AG04450 (cell line): Measurements from ENCODE around the gene VCL. TPM values are rescaled to one million over a fixed set of nuclear protein-coding genes. Genes with fewer than 3 reads are reported as not detected.

Source experiments
- CTCF ChIA-PET: fragments of 300-600, 350-600 bp; formaldehyde crosslinking; extraction: SDS; loops from one replicate; lab custom pipeline; 2022; ENCODE audit warnings: antibody characterized with exemption, inconsistent platforms; lab: Charles Lee
- POLR2A ChIA-PET: fragments of 350-600 bp; formaldehyde crosslinking; extraction: SDS; loops from one replicate; lab custom pipeline; 2021; ENCODE audit warnings: antibody characterized with exemption, inconsistent platforms; lab: Yijun Ruan, JAX
- DNase-seq: peaks from one replicate; pipeline ENCODE4 v3.0.0-alpha.2; 2011; ENCODE audit warnings: low read depth, low spot score
- H3K27ac ChIP-seq: one replicate; pipeline ENCODE4 v1.5.1; 2012; ENCODE audit warnings: low read depth, low read length, control low read depth
- H3K27me3 ChIP-seq: one replicate; pipeline ENCODE4 v1.6.0; 2012; ENCODE audit warnings: low read length; ENCODE audit not compliant: control insufficient read depth, insufficient read depth
- H3K4me3 ChIP-seq: 2 replicates; pipeline ENCODE4 v1.5.1; 2011; ENCODE audit warnings: mild to moderate bottlenecking, low read depth, low read length, control low read depth
- H3K9me3 ChIP-seq: 2 replicates; pipeline ENCODE4 v1.5.1; 2012; ENCODE audit warnings: low read length; ENCODE audit not compliant: control insufficient read depth, insufficient read depth
- polyA plus RNA-seq: library from polyadenylated mRNA; depleted of rRNA; stranded (reverse); fragments of >200 nt; gene quantifications from 2 replicates; pipeline ENCODE4 v1.2.3, GENCODE V29; 2011
- TF ChIP-seq, protein P1 (sequence below): IDR thresholded peaks from 2 replicates; pipeline ENCODE4 v1.5.1; 2011; ENCODE audit warnings: low read depth, low read length, control low read depth, inconsistent platforms

VCL gene
- polyA plus RNA-seq, 1 experiment, result 313 TPM

- ChIA-PET POLR2A (no interaction called here), CTCF (interaction anchor here (1.8 kb wide), 1 partner anchor 77 kb away, joined by 5 read pairs; no protein-coding TSS in a partner anchor)
- TF ChIP-seq, protein P1, sequence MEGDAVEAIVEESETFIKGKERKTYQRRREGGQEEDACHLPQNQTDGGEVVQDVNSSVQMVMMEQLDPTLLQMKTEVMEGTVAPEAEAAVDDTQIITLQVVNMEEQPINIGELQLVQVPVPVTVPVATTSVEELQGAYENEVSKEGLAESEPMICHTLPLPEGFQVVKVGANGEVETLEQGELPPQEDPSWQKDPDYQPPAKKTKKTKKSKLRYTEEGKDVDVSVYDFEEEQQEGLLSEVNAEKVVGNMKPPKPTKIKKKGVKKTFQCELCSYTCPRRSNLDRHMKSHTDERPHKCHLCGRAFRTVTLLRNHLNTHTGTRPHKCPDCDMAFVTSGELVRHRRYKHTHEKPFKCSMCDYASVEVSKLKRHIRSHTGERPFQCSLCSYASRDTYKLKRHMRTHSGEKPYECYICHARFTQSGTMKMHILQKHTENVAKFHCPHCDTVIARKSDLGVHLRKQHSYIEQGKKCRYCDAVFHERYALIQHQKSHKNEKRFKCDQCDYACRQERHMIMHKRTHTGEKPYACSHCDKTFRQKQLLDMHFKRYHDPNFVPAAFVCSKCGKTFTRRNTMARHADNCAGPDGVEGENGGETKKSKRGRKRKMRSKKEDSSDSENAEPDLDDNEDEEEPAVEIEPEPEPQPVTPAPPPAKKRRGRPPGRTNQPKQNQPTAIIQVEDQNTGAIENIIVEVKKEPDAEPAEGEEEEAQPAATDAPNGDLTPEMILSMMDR, result no peak
- no peak overlapping the region for H3K27ac ChIP-seq
- H3K27me3 ChIP-seq, result no peaks in the 10 kb centered on the region
- 0 out of 2 replicates have a peak, but pooled peaks cover 2% of the 10 kb centered on the region for H3K9me3 ChIP-seq
- H3K4me3 ChIP-seq, result no peak overlapping the region
- no peak for DNase-seq
These were observed 20.3 kb downstream of the VCL start for GRCh38 chr10:74018241-74018640.

DNA sequence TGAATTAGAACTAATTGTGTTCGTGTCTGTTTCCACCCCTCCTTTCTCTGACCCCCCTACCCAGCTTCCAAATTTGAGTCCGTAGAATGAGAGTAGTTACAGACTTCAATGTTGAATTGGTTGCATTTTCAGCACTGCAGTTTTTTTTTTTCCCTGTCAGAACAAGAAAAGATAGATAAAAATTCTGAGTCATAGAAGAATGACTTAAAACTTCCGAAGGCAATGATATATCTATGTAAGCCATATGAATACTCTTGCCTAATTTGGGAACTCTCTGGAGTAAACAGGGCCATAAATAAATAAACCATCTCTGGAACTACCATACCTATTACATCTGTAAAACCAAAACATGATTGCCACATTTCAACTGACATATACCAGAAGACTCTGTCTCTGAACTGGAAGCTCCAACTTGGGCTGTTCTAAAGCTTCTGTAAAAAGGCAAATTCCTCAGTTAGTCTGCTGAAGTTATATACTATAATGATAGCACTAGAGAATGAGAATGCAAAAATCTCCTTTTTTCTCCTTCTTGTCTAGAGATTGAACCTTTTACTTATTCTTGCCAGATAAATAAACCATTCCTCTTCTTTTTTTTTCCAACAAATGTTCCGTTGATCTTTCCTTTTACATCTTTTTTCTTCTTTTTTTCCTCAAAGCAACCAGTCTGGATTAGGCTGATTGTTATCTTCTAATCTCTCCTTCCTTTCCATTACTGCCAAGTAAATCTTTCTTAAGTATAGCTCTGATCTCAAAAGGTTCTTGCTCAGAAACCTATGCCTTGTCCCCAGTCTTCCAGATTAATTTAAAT lies 23.5 kb downstream of the VCL start:
- peak overlapping the region; percentile 23; the same call in 1 of the 2 replicates for H3K4me3 ChIP-seq
- TF ChIP-seq, protein P1, result no peak

GRCh38 chr10:74022926-74023629 lies 25.2 kb downstream of the VCL start:
- ChIA-PET POLR2A (interaction anchor here (4.5 kb wide), 1 partner anchor 24 kb away, joined by 31 read pairs; the partner anchor contains the start of gene VCL), CTCF (interaction anchor here (0.6 to 0.7 kb wide), 2 partner anchors 144 to 176 kb away, joined by 3 read pairs; no protein-coding TSS in a partner anchor)
- H3K9me3 ChIP-seq, result no peaks in the 10 kb centered on the region
- TF ChIP-seq, protein P1, result no peak
- no peak overlapping the region for H3K4me3 ChIP-seq
- no peak for DNase-seq
- H3K27me3 ChIP-seq, result no peaks in the 10 kb centered on the region
- H3K27ac ChIP-seq, result no peak overlapping the region

More for the DNA sequence above, 23.5 kb downstream of the VCL start:
- POLR2A ChIA-PET, result interaction anchor here (0.6 to 4.5 kb wide), 13 partner anchors 8 to 134 kb away, joined by 3 to 31 read pairs (median 4); partner anchors contain the start of gene VCL
- Histone ChIP-seq H3K27ac (peak overlapping the region; percentile 81), H3K27me3 (no peaks in the 10 kb centered on the region), H3K9me3 (0 out of 2 replicates have a peak, but pooled peaks cover 2% of the 10 kb centered on the region)
- CTCF ChIA-PET, result interaction anchor here (0.9 to 3.1 kb wide), 5 partner anchors 8 to 135 kb away, joined by 3 to 14 read pairs (median 7); no protein-coding TSS in a partner anchor
- DNase-seq, result peak; percentile 74

DNA sequence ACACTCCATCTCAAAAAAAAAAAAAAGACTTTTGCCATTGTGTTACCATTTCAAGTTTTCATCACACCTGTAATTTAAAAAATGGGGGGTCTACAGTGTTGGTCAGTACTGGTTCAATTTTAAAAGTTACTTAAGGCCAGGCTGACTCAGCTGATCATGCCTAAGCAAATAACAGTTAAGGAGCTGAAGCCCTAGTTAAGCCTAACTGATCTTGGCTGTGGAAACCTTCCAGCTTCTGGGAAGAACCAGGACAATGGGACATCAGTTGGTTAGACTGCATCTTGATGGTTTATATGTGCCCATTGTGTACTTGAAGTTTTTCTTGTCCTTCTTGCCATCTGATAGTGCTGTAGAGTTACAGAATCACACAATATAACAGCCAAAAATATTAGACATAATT lies 26.7 kb downstream of the VCL start:
- H3K27me3 ChIP-seq, result no peaks in the 10 kb centered on the region
- no peak overlapping the region for H3K4me3 ChIP-seq
- no peak overlapping the region for H3K27ac ChIP-seq
- TF ChIP-seq, protein P1, result no peak
- CTCF ChIA-PET, result no interaction called here
- DNase-seq, result no peak
- POLR2A ChIA-PET, result no interaction called here
- no peaks in the 10 kb centered on the region for H3K9me3 ChIP-seq
